ENCODE measurements around the gene LRRIQ3.

GRCh38 chr1:74195339-74195738 lies 2.6 kb downstream of the LRRIQ3 start:
- no peak for TF ChIP-seq ZNF335 (CRISPR knock-in tag; IDR thresholded peaks at IDR 0.05)
- TF ChIP-seq CTCF (CRISPR knock-in tag; IDR thresholded peaks at IDR 0.05), result no peak
- TF ChIP-seq ZNF513 (CRISPR knock-in tag; conservative IDR thresholded peaks at IDR 0.05), result no peak
- TF ChIP-seq POLR2AphosphoS5 (IDR thresholded peaks at IDR 0.05; ENCODE audit: low read depth, low read length), result no peak
- no peak for TF ChIP-seq CHD2 (IDR thresholded peaks at IDR 0.05; ENCODE audit: low read depth, low read length)
- TF ChIP-seq FOXO1 (CRISPR knock-in tag; IDR thresholded peaks at IDR 0.05), result no peak
- no peak for TF ChIP-seq PATZ1 (CRISPR knock-in tag; IDR thresholded peaks at IDR 0.05)
- no peak for TF ChIP-seq HBP1 (CRISPR knock-in tag; IDR thresholded peaks at IDR 0.05; ENCODE audit: low read depth)
- no peak for TF ChIP-seq SAP130 (CRISPR knock-in tag; IDR thresholded peaks at IDR 0.05; ENCODE audit: low read depth)
- TF ChIP-seq SPEN (CRISPR knock-in tag; IDR thresholded peaks at IDR 0.05; ENCODE audit: low read depth), result no peak
- TF ChIP-seq ZBTB40 (IDR thresholded peaks at IDR 0.05), result no peak
- no peak for TF ChIP-seq ZBTB40 (CRISPR knock-in tag; IDR thresholded peaks at IDR 0.05)
- no peak for TF ChIP-seq GZF1 (CRISPR knock-in tag; IDR thresholded peaks at IDR 0.05)
- no peak for TF ChIP-seq MAZ (IDR thresholded peaks at IDR 0.05; ENCODE audit: borderline replicate concordance, low read depth, low read length)
- no peak for TF ChIP-seq MAZ (CRISPR knock-in tag; IDR thresholded peaks at IDR 0.05; ENCODE audit: low read depth)
- TF ChIP-seq EZH2 (conservative IDR thresholded peaks at IDR 0.05; ENCODE audit: low read depth, low read length), result no peak
